HepG2 (cell line): Measurements from ENCODE around the gene EPC1. TPM values are rescaled to one million over a fixed set of nuclear protein-coding genes. Genes with fewer than 3 reads are reported as not detected.
A peak's percentile ranks its signal among the peaks of the same experiment; 100 is the strongest.

Source experiments
- HNRNPUL1 ChIP-seq: fragments of 200-400 bp; formaldehyde crosslinking; IDR thresholded peaks from 2 replicates; pipeline ENCODE4 v1.6.1; 2017; ENCODE audit warnings: low read depth, mild to moderate bottlenecking, low read length, moderate library complexity
- MAFF ChIP-seq: IDR thresholded peaks from 2 replicates; pipeline ENCODE4 v1.6.1; 2011; ENCODE audit warnings: low read depth, low read length, improper control_type of control experiment
- MZF1 ChIP-seq: sonication (generic); formaldehyde crosslinking; IDR thresholded peaks from 2 replicates; pipeline ENCODE4 v1.8.1; 2023; ENCODE audit warnings: mild to moderate bottlenecking, missing genetic modification reagents, borderline replicate concordance
- NCOA2 ChIP-seq: sonication (generic); formaldehyde crosslinking; IDR thresholded peaks from 2 replicates; pipeline ENCODE4 v1.8.0; 2022; ENCODE audit warnings: inconsistent platforms
- SMARCE1 ChIP-seq: fragments of 450-650 bp; IDR thresholded peaks from 2 replicates; pipeline ENCODE4 v1.6.1; 2017; ENCODE audit warnings: borderline replicate concordance
- SOX13 ChIP-seq, 3 experiments: fragments of 450-650 bp in 1 of 3; sonication (generic) in 1 of 3; formaldehyde crosslinking in 1 of 3; IDR thresholded peaks in 2 of 3; conservative IDR thresholded peaks in 1 of 3; 2 replicates each; pipeline versions ENCODE4 v1.5.0 to v1.6.1; 2016 to 2020; ENCODE audit warnings: antibody characterized with exemption in 1 of 3, mild to moderate bottlenecking in 1 of 3, missing compliant biosample characterization in 1 of 3, missing genetic modification reagents in 1 of 3, moderate library complexity in 1 of 3
- SOX5 ChIP-seq: IDR thresholded peaks from 2 replicates; pipeline ENCODE4 v1.6.1; 2016; ENCODE audit warnings: borderline replicate concordance
- YEATS2 ChIP-seq: sonication (generic); formaldehyde crosslinking; IDR thresholded peaks from 2 replicates; pipeline ENCODE4 v1.4.0; 2020; ENCODE audit warnings: missing genetic modification reagents, borderline replicate concordance
- ZBTB7B ChIP-seq: sonication (generic); formaldehyde crosslinking; IDR thresholded peaks from 2 replicates; pipeline ENCODE4 v1.4.0; 2020; ENCODE audit warnings: missing genetic modification reagents
- ZNF253 ChIP-seq: sonication (generic); formaldehyde crosslinking; IDR thresholded peaks from 2 replicates; pipeline ENCODE4 v1.8.0; 2022; ENCODE audit warnings: mild to moderate bottlenecking, missing genetic modification reagents, borderline replicate concordance
- ZNF746 ChIP-seq: sonication (generic); formaldehyde crosslinking; IDR thresholded peaks from 2 replicates; pipeline ENCODE4 v1.8.0; 2022; ENCODE audit warnings: mild to moderate bottlenecking, missing genetic modification reagents
- polyA plus RNA-seq, 8 experiments: library from polyadenylated mRNA; depleted of rRNA in 3 of 8; stranded (reverse) in 7 of 8; unstranded in 1 of 8; fragments of >200 nt; fragmentation: Illumina TruSeq in 4 of 8; extraction: Trizol in 4 of 8; gene quantifications; 2 replicates each; pipeline versions ENCODE4 v1.2.1 to v1.2.3, GENCODE V29; 2011 to 2016; ENCODE audit warnings: low read depth in 4 of 8, missing spikeins in 1 of 8, mixed read lengths in 1 of 8; ENCODE audit not compliant: insufficient read depth in 1 of 8
- total RNA-seq, 5 experiments: library from RNA; depleted of rRNA; stranded (reverse); fragments of >200 nt; fragmentation: Illumina TruSeq; extraction: Trizol; gene quantifications; 2 replicates each; pipeline ENCODE4 v1.2.3, GENCODE V29; 2016; ENCODE audit warnings: low read depth in 1 of 5
- TF ChIP-seq, protein P1 (sequence below): sonication (generic); formaldehyde crosslinking; IDR thresholded peaks from 2 replicates; pipeline ENCODE4 v1.8.0; 2023; ENCODE audit warnings: mild to moderate bottlenecking, missing genetic modification reagents
- TF ChIP-seq, protein P2 (sequence below): sonication (generic); formaldehyde crosslinking; IDR thresholded peaks from 2 replicates; pipeline ENCODE4 v1.4.0; 2020; ENCODE audit warnings: missing genetic modification reagents, mild to moderate bottlenecking, borderline replicate concordance
- TF ChIP-seq, protein P3 (sequence below): sonication (generic); IDR thresholded peaks from 2 replicates; pipeline ENCODE4 v1.6.1; 2016; ENCODE audit warnings: low read depth, borderline replicate concordance
- TF ChIP-seq, protein P4 (sequence below): sonication (generic); formaldehyde crosslinking; IDR thresholded peaks from 2 replicates; pipeline ENCODE4 v1.4.0; 2020; ENCODE audit warnings: mild to moderate bottlenecking, missing genetic modification reagents
- TF ChIP-seq, protein P5 (sequence below): sonication (generic); formaldehyde crosslinking; IDR thresholded peaks from 2 replicates; pipeline ENCODE4 v1.4.0; 2020; ENCODE audit warnings: missing genetic modification reagents; ENCODE audit errors: not compliant biosample characterization
- TF ChIP-seq, protein P6 (sequence below): sonication (generic); formaldehyde crosslinking; IDR thresholded peaks from 2 replicates; pipeline ENCODE4 v1.9.0; 2021; ENCODE audit warnings: mild to moderate bottlenecking, missing genetic modification reagents
- TF ChIP-seq, protein P7 (sequence below): sonication (generic); formaldehyde crosslinking; IDR thresholded peaks from 2 replicates; pipeline ENCODE4 v1.4.0; 2020; ENCODE audit warnings: missing genetic modification reagents

Gene EPC1
- total and polyA plus RNA-seq, 2 of the 13 experiments (the other 11 are each of a cell fraction or from before 2014, with no cell fraction given) = 28.7 to 44.2 TPM

DNA sequence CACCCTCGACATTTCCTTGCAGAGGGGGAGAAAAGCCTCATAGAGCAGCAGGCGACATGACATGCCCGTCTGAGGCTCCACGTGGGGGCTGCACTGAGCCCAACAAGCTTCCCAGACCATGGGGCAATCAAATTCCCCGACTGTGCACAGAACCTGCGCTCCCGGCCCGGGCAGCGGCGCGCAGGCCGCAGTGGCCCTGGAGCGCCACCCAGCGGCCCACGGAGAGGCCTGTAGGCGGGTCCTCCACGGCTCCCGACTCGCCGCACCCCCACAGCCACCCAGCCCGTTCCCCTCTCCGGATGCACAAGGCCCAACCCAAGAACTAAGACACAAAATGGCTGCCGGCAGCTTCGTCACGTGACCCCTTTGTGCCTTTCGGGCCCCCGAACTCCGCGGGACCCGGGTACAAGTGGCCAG is 816 bp downstream of the EPC1 start (continued):
- TF ChIP-seq, protein P1, sequence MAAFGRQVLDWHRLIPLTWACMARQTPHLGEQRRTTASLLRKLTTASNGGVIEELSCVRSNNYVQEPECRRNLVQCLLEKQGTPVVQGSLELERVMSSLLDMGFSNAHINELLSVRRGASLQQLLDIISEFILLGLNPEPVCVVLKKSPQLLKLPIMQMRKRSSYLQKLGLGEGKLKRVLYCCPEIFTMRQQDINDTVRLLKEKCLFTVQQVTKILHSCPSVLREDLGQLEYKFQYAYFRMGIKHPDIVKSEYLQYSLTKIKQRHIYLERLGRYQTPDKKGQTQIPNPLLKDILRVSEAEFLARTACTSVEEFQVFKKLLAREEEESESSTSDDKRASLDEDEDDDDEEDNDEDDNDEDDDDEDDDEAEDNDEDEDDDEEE (CRISPR knock-in tag) = no peak
- TF ChIP-seq MAFF = no peak
- no peak for TF ChIP-seq ZNF746 (CRISPR knock-in tag)
- no peak for TF ChIP-seq SOX13 (IDR thresholded peaks at IDR 0.05)
- TF ChIP-seq SOX13 (CRISPR knock-in tag; conservative IDR thresholded peaks at IDR 0.05 in 1 of 2, IDR thresholded peaks at IDR 0.05 in 1 of 2) = peak in 1 of 2 experiments; percentile 33; a peak in 1 of 4 replicates
- TF ChIP-seq, protein P2, sequence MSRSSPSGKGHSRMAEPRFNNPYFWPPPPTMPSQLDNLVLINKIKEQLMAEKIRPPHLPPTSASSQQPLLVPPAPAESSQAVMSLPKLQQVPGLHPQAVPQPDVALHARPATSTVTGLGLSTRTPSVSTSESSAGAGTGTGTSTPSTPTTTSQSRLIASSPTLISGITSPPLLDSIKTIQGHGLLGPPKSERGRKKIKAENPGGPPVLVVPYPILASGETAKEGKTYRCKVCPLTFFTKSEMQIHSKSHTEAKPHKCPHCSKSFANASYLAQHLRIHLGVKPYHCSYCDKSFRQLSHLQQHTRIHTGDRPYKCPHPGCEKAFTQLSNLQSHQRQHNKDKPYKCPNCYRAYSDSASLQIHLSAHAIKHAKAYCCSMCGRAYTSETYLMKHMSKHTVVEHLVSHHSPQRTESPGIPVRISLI (CRISPR knock-in tag) = peak; percentile 55; the same call in 1 of the 2 replicates
- peak; percentile 56; the same call in 1 of the 2 replicates for TF ChIP-seq ZBTB7B
- TF ChIP-seq ZNF253 (CRISPR knock-in tag) = no peak
- TF ChIP-seq SOX5 (CRISPR knock-in tag) = peak; percentile 53; the same call in 1 of the 2 replicates
- TF ChIP-seq, protein P3, sequence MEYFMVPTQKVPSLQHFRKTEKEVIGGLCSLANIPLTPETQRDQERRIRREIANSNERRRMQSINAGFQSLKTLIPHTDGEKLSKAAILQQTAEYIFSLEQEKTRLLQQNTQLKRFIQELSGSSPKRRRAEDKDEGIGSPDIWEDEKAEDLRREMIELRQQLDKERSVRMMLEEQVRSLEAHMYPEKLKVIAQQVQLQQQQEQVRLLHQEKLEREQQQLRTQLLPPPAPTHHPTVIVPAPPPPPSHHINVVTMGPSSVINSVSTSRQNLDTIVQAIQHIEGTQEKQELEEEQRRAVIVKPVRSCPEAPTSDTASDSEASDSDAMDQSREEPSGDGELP = peak; percentile 63; the same call in 1 of the 2 replicates
- peak; percentile 48; the same call in 1 of the 2 replicates for TF ChIP-seq YEATS2 (CRISPR knock-in tag)
- TF ChIP-seq, protein P4, sequence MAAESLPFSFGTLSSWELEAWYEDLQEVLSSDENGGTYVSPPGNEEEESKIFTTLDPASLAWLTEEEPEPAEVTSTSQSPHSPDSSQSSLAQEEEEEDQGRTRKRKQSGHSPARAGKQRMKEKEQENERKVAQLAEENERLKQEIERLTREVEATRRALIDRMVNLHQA (CRISPR knock-in tag) = no peak
- TF ChIP-seq NCOA2 (CRISPR knock-in tag) = peak; percentile 33; the same call in 1 of the 2 replicates
- TF ChIP-seq, protein P5, sequence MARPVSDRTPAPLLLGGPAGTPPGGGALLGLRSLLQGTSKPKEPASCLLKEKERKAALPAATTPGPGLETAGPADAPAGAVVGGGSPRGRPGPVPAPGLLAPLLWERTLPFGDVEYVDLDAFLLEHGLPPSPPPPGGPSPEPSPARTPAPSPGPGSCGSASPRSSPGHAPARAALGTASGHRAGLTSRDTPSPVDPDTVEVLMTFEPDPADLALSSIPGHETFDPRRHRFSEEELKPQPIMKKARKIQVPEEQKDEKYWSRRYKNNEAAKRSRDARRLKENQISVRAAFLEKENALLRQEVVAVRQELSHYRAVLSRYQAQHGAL (CRISPR knock-in tag) = no peak
- TF ChIP-seq MZF1 (CRISPR knock-in tag) = no peak
- TF ChIP-seq HNRNPUL1 = 0 out of 2 replicates have a peak, but pooled peaks have one; percentile 48
- TF ChIP-seq SMARCE1 = no peak
- TF ChIP-seq, protein P6, sequence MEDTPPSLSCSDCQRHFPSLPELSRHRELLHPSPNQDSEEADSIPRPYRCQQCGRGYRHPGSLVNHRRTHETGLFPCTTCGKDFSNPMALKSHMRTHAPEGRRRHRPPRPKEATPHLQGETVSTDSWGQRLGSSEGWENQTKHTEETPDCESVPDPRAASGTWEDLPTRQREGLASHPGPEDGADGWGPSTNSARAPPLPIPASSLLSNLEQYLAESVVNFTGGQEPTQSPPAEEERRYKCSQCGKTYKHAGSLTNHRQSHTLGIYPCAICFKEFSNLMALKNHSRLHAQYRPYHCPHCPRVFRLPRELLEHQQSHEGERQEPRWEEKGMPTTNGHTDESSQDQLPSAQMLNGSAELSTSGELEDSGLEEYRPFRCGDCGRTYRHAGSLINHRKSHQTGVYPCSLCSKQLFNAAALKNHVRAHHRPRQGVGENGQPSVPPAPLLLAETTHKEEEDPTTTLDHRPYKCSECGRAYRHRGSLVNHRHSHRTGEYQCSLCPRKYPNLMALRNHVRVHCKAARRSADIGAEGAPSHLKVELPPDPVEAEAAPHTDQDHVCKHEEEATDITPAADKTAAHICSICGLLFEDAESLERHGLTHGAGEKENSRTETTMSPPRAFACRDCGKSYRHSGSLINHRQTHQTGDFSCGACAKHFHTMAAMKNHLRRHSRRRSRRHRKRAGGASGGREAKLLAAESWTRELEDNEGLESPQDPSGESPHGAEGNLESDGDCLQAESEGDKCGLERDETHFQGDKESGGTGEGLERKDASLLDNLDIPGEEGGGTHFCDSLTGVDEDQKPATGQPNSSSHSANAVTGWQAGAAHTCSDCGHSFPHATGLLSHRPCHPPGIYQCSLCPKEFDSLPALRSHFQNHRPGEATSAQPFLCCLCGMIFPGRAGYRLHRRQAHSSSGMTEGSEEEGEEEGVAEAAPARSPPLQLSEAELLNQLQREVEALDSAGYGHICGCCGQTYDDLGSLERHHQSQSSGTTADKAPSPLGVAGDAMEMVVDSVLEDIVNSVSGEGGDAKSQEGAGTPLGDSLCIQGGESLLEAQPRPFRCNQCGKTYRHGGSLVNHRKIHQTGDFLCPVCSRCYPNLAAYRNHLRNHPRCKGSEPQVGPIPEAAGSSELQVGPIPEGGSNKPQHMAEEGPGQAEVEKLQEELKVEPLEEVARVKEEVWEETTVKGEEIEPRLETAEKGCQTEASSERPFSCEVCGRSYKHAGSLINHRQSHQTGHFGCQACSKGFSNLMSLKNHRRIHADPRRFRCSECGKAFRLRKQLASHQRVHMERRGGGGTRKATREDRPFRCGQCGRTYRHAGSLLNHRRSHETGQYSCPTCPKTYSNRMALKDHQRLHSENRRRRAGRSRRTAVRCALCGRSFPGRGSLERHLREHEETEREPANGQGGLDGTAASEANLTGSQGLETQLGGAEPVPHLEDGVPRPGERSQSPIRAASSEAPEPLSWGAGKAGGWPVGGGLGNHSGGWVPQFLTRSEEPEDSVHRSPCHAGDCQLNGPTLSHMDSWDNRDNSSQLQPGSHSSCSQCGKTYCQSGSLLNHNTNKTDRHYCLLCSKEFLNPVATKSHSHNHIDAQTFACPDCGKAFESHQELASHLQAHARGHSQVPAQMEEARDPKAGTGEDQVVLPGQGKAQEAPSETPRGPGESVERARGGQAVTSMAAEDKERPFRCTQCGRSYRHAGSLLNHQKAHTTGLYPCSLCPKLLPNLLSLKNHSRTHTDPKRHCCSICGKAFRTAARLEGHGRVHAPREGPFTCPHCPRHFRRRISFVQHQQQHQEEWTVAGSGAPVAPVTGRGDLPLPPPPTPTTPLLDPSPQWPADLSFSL (CRISPR knock-in tag) = peak; percentile 70
- TF ChIP-seq, protein P7, sequence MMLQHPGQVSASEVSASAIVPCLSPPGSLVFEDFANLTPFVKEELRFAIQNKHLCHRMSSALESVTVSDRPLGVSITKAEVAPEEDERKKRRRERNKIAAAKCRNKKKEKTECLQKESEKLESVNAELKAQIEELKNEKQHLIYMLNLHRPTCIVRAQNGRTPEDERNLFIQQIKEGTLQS = no peak
